Measurements from ENCODE around the gene MYLK2. TPM values are rescaled to one million over a fixed set of nuclear protein-coding genes. Genes with fewer than 3 reads are reported as not detected.

The MYLK2 gene
- total and polyA plus RNA-seq, 10 of the 15 experiments (the other 5 are each of a cell fraction or from before 2014, with no cell fraction given), result 0.04 to 0.67 (median 0.18) TPM; not detected in 1

- BruUV-seq (replicated peaks), result no TSS peak
- no peak overlapping the region for H3K4me2 ChIP-seq (ENCODE audit: control insufficient read depth, insufficient read depth)
- peaks cover 5% of the 10 kb centered on the region; the same call in 1 of the 2 replicates for H3K4me1 ChIP-seq (ENCODE audit: control insufficient read depth, insufficient read depth, low read length)
- no peak for DNase-seq (ENCODE audit: low read depth, low spot score)
- H3K9ac ChIP-seq (ENCODE audit: control insufficient read depth, insufficient read depth, low read length), result no peak overlapping the region
- no peaks in the 10 kb centered on the region for H3K79me2 ChIP-seq (ENCODE audit: control insufficient read depth, insufficient read depth, low read length)
- TF ChIP-seq ZNF24 (IDR thresholded peaks at IDR 0.05) (no peak), IRF5 (IDR thresholded peaks at IDR 0.05; ENCODE audit: borderline replicate concordance) (no peak), HCFC1 (IDR thresholded peaks at IDR 0.05; ENCODE audit: low read length) (no peak), POLR2AphosphoS5 (IDR thresholded peaks at IDR 0.05; ENCODE audit: low read length) (no peak)
- TF ChIP-seq, protein P1, sequence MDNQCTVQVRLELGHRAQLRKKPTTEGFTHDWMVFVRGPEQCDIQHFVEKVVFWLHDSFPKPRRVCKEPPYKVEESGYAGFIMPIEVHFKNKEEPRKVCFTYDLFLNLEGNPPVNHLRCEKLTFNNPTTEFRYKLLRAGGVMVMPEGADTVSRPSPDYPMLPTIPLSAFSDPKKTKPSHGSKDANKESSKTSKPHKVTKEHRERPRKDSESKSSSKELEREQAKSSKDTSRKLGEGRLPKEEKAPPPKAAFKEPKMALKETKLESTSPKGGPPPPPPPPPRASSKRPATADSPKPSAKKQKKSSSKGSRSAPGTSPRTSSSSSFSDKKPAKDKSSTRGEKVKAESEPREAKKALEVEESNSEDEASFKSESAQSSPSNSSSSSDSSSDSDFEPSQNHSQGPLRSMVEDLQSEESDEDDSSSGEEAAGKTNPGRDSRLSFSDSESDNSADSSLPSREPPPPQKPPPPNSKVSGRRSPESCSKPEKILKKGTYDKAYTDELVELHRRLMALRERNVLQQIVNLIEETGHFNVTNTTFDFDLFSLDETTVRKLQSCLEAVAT (IDR thresholded peaks at IDR 0.05), result no peak
- H3K27ac ChIP-seq (ENCODE audit: control insufficient read depth, insufficient read depth), result no peak overlapping the region
- CTCF ChIA-PET, result interaction anchor here (0.6 to 7.3 kb wide), 13 partner anchors 12 to 242 kb away, joined by 3 to 109 read pairs (median 7); partner anchors contain the start of genes MYLK2 and PDRG1
- no peak overlapping the region for H2AFZ ChIP-seq (ENCODE audit: control insufficient read depth, low read depth, low read length)
- no peak for FAIRE-seq
- no peaks in the 10 kb centered on the region for H3K9me3 ChIP-seq (replicated peaks; ENCODE audit: control insufficient read depth, insufficient read depth, low read length)
- no peak overlapping the region for H3K4me3 ChIP-seq
- no peaks in the 10 kb centered on the region; a peak in 2 of 4 replicates for H3K27me3 ChIP-seq (replicated peaks in 1 of 2; ENCODE audit: control insufficient read depth in 2 of 2, insufficient read depth in 2 of 2, low read length in 1 of 2)
- 40% methylated on average over 31 of the region's 32 CpGs for WGBS (ENCODE audit: insufficient coverage, insufficient replicate concordance, low lambda C conversion rate, missing lambda C conversion rate)
- SMC1A ChIA-PET (ENCODE audit: uncharacterized antibody, unreplicated experiment), result interaction anchor here (1.9 to 2.8 kb wide), 5 partner anchors 11 to 104 kb away, joined by 4 to 13 read pairs (median 7); partner anchors contain the start of gene PDRG1
- POLR2A ChIA-PET, result no interaction called here
- RAD21 ChIA-PET (ENCODE audit: unreplicated experiment), result interaction anchor here (0.5 to 1.6 kb wide), 2 partner anchors 143 to 183 kb away, joined by 3 to 5 read pairs; no protein-coding TSS in a partner anchor
- no peaks in the 10 kb centered on the region; the same call in 1 of the 2 replicates for H4K20me1 ChIP-seq (ENCODE audit: control insufficient read depth, insufficient read depth)
- no peak for ATAC-seq
- in situ Hi-C loops (cut with MboI) (no loop called here), intact Hi-C loops (cut with micrococcal nuclease; ENCODE audit: unreplicated experiment) (loop anchor here (5.0 kb wide), 1 partner anchor 169 kb away; no protein-coding TSS in a partner anchor)
- H3K36me3 ChIP-seq (ENCODE audit: control insufficient read depth in 2 of 2, insufficient read depth in 2 of 2, low read length in 1 of 2), result no peaks in the 10 kb centered on the region
Measured at GRCh38 chr20:31848088-31848999, 29.2 kb downstream of the MYLK2 start.

Data from GM12878 (cell line).